ENCODE measurements around the gene HSD17B11. TPM values are rescaled to one million over a fixed set of nuclear protein-coding genes. Genes with fewer than 3 reads are reported as not detected.

HSD17B11 gene
- total RNA-seq, 4 donors from 2014 or later: 62.0 to 142 (median 105) TPM

DNA sequence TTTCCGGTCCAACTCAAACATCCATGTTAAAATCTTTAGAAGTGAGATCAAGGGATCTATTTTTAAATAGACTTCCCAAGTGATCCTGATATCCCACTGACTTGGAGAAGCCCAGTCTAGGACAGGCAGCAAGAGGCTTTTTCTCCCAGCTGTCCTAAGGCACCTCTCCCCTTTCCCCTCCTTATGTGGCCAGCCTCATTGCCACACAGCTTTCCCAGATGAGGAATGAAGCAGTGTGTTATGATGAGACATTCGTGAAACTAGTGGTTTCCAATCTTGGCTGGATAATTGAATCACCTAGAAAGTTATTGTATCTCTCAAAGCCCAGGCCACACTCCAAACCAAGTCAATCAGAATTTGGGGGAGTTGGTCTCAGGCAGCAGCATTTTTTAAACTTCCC, 51.5 kb downstream of the HSD17B11 start:
- Histone ChIP-seq H3K4me3 (no peak overlapping the region), H3K9me3 (no peaks in the 10 kb centered on the region), H3K36me3 (no peaks in the 10 kb centered on the region), H3K4me1 (no peaks in the 10 kb centered on the region), H3K27ac (peak overlapping the region in 1 of 2 donors; percentile 8), H3K27me3 (no peaks in the 10 kb centered on the region)
- no peak for DNase-seq
- TF ChIP-seq POLR2A (IDR thresholded peaks at IDR 0.05): no peak
- intact Hi-C loops (cut with DNase I; ENCODE audit: low total_unique reads): no loop called here

DNA sequence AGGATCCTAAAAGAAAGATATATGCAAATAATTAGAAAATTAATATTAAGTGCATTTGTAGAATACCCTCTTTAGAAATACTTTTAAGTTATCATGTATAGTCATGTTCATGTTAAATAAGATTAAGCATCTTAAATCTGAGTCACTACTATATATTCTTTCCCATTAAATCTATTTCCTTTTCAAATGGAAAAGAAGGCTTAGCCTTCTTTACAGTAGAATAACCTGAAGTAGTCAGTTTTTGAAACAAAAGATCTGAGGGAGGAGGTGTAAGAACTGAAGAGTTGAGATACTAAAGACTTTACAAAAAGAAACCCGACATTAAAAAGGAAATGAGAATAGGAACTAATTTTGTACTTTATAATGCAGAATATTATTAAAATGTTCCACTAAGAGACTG, 53.6 kb downstream of the HSD17B11 start:
- Histone ChIP-seq H3K36me3 (no peaks in the 10 kb centered on the region), H3K4me3 (no peak overlapping the region), H3K9me3 (peaks cover 0 to 6% of the 10 kb centered on the region in 2 donors), H3K27ac (no peak overlapping the region), H3K4me1 (no peaks in the 10 kb centered on the region), H3K27me3 (no peaks in the 10 kb centered on the region)
- intact Hi-C loops (cut with DNase I; ENCODE audit: low total_unique reads): no loop called here
- no peak for TF ChIP-seq POLR2A (IDR thresholded peaks at IDR 0.05)
- TF ChIP-seq, protein P1, sequence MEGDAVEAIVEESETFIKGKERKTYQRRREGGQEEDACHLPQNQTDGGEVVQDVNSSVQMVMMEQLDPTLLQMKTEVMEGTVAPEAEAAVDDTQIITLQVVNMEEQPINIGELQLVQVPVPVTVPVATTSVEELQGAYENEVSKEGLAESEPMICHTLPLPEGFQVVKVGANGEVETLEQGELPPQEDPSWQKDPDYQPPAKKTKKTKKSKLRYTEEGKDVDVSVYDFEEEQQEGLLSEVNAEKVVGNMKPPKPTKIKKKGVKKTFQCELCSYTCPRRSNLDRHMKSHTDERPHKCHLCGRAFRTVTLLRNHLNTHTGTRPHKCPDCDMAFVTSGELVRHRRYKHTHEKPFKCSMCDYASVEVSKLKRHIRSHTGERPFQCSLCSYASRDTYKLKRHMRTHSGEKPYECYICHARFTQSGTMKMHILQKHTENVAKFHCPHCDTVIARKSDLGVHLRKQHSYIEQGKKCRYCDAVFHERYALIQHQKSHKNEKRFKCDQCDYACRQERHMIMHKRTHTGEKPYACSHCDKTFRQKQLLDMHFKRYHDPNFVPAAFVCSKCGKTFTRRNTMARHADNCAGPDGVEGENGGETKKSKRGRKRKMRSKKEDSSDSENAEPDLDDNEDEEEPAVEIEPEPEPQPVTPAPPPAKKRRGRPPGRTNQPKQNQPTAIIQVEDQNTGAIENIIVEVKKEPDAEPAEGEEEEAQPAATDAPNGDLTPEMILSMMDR (IDR thresholded peaks at IDR 0.05): no peak
- DNase-seq: no peak

DNA sequence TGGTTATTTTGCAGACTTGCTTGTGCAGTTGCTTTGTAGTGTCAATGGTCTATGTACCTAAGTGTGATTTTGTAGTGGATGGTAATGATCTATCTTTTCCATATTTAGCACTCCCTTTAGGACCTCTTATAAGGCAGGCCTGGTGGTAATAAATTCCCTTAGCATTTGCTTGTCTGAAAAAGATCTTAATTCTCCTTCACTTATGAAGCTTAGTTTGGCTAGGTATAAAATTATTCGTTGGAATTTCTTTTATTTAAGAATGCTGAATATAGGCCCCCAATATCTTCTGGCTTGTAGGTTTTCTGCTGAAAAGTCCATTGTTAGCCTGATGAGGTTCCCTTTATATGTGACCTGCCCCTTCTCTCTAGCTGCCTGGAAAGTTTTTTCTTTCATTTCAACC, 57.7 kb downstream of the HSD17B11 start:
- DNase-seq: no peak
- Histone ChIP-seq H3K27ac (no peak overlapping the region), H3K4me3 (no peak overlapping the region), H3K36me3 (no peaks in the 10 kb centered on the region), H3K4me1 (no peaks in the 10 kb centered on the region), H3K27me3 (no peaks in the 10 kb centered on the region), H3K9me3 (peaks cover 0 to 6% of the 10 kb centered on the region in 2 donors)
- intact Hi-C loops (cut with DNase I; ENCODE audit: low total_unique reads): no loop called here
- TF ChIP-seq, protein P1 (IDR thresholded peaks at IDR 0.05): no peak
- no peak for TF ChIP-seq POLR2A (IDR thresholded peaks at IDR 0.05)

DNA sequence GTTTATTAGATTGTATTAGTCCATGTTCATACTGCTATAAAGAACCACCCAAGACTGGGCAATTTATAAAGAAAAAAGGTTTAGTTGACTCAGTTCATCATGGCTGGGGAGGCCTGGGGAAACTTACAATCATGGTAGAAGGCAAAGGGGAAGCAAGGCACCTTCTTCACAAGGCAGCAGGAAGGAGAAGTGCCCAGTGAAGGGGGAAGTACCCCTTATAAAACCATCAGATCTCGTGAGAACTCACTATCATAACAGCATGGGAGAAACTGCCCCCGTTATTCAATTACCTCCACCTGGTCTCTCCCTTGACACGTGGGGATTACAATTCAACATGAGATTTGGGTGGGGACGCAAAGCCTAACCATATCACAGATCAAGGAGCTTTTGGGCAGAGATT, 60.2 kb downstream of the HSD17B11 start:
- Histone ChIP-seq H3K36me3 (no peaks in the 10 kb centered on the region), H3K27ac (no peak overlapping the region), H3K4me3 (no peak overlapping the region), H3K4me1 (no peaks in the 10 kb centered on the region), H3K9me3 (peaks cover 0 to 6% of the 10 kb centered on the region in 2 donors), H3K27me3 (no peaks in the 10 kb centered on the region)
- TF ChIP-seq, protein P1 (IDR thresholded peaks at IDR 0.05): no peak
- TF ChIP-seq POLR2A (IDR thresholded peaks at IDR 0.05): no peak
- intact Hi-C loops (cut with DNase I; ENCODE audit: low total_unique reads): no loop called here
- no peak for DNase-seq

DNA sequence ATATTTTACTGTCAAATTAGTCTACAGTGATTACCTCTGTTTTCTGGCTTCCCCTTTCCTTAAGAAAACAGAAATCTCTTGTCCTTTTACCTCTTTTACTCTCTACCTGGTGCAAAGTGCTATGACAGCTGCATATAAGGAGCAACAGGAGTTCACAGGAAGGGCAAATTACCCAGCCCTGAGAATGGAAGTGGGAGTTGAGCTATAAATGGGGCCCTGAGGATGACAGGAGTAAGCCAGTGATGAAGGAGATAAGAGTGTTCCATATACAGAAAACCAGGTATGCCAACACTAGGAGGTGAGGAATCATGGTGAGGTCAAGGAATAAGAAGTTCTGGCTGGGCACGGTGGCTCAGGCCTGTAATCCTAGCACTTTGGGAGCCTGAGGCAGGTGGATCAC, 63.9 kb downstream of the HSD17B11 start:
- DNase-seq: no peak
- intact Hi-C loops (cut with DNase I; ENCODE audit: low total_unique reads): no loop called here
- no peak for TF ChIP-seq POLR2A (IDR thresholded peaks at IDR 0.05)
- TF ChIP-seq, protein P1 (IDR thresholded peaks at IDR 0.05): no peak

DNA sequence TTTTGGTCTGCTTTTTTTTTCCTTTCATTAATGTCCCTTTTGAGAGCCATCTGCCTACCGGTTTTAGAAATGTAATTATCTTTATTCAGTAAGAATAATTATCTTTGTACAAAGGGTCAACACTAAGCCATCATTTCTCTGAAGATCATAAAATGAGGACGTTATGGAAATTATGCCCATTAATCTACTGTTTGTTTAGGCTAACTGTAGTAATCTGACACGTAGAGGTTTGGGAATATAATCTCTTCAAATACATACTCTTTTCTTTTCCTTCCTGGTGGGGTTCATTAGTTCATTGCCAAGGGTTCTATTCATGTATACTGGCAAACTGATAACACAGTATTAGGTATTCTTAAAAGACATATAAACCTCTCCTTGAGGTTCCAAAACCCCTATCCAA, 64.5 kb downstream of the HSD17B11 start:
- Histone ChIP-seq H3K27me3 (no peaks in the 10 kb centered on the region), H3K36me3 (no peaks in the 10 kb centered on the region), H3K9me3 (no peaks in the 10 kb centered on the region), H3K4me3 (no peak overlapping the region), H3K4me1 (peaks cover 0 to 5% of the 10 kb centered on the region in 2 donors), H3K27ac (peak overlapping the region in 1 of 2 donors; percentile 9)
- DNase-seq: no peak
- intact Hi-C loops (cut with DNase I; ENCODE audit: low total_unique reads): no loop called here
- no peak for TF ChIP-seq POLR2A (IDR thresholded peaks at IDR 0.05)
- TF ChIP-seq, protein P1 (IDR thresholded peaks at IDR 0.05): no peak

More for the DNA sequence above, 63.9 kb downstream of the HSD17B11 start:
- H3K4me1 ChIP-seq: peaks cover 0 to 5% of the 10 kb centered on the region in 2 donors
- H3K9me3 ChIP-seq: no peaks in the 10 kb centered on the region
- no peaks in the 10 kb centered on the region for H3K27me3 ChIP-seq
- H3K27ac ChIP-seq: peak overlapping the region in 1 of 2 donors; percentile 9
- H3K36me3 ChIP-seq: no peaks in the 10 kb centered on the region
- no peak overlapping the region for H3K4me3 ChIP-seq
